ENCODE results near the gene ATAD5.

DNA sequence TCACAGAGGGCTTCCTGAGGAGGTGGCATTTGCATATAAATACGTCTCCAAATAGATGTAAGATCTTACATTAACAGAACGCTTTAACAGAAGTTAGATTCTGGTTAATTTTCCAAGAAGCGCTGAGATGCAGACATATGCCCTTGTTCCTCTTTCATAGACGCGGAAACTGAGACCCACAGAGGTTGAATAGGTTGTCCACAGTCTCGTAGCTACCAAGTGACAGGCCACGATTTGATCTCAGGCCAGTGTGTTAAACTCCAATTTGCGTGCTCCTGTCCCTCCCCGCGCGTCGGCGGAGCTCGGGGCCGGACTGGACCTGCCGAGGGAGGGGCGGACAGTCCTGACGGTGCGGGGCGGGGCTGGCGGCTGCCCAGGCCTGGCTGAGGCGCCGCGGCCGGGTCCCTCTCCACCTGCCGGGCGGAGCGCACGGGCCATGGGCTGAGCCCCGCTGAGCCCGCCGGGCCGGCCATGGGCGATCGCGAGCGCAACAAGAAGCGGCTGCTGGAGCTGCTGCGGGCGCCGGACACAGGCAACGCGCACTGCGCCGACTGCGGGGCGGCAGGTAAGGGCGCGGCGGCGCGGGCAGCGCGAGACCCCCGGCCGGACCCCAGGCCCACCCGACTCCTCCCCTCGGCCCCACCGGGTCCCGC is 89.9 kb downstream of the ATAD5 start, which contains the start of gene ADAP2:
- TF ChIP-seq EZH2 (IDR thresholded peaks at IDR 0.05) (peak; percentile 66), FOXP2 (optimal IDR thresholded peaks at IDR 0.05; ENCODE audit: control extremely low read depth, extremely low read length, insufficient read depth) (no peak), POLR2AphosphoS5 (IDR thresholded peaks at IDR 0.05; ENCODE audit: borderline replicate concordance, low read depth, low read length) (no peak)
